MCF 10A (cell line): ENCODE measurements around the gene OR2AT4. TPM values are rescaled to one million over a fixed set of nuclear protein-coding genes. Genes with fewer than 3 reads are reported as not detected.
A peak's percentile ranks its signal among the peaks of the same experiment; 100 is the strongest.

Experiments used
- BruUV-seq: library from RNA; stranded (reverse); fragments of 400-500 nt; replicated peaks from 2 replicates; lab custom pipeline; 2021; lab: Mats Ljungman, UMichigan
- CTCF ChIA-PET: fragments of 300-600 bp; sonication (Branson Sonifier 250); formaldehyde crosslinking; extraction: SDS; loops from one replicate; lab custom pipeline; 2021; ENCODE audit warnings: antibody characterized with exemption, inconsistent platforms; lab: Yijun Ruan, JAX
- POLR2A ChIA-PET: fragments of 300-600, 350-650 bp; sonication (Branson Sonifier 250); formaldehyde crosslinking; extraction: SDS; loops from one replicate; lab custom pipeline; 2020; ENCODE audit warnings: antibody characterized with exemption, inconsistent platforms; lab: Yijun Ruan, JAX
- DNase-seq: peaks from one replicate; pipeline ENCODE4 v3.0.0-alpha.2; 2018; ENCODE audit not compliant: unreplicated experiment
- H3K27ac Mint-ChIP-seq: one replicate; pipeline ENCODE4 v1.8.0; 2022; ENCODE audit warnings: mild to moderate bottlenecking, low read depth, mixed read lengths; ENCODE audit not compliant: unreplicated experiment
- H3K27me3 Mint-ChIP-seq: one replicate; pipeline ENCODE4 v1.8.0; 2022; ENCODE audit warnings: mixed read lengths; ENCODE audit not compliant: insufficient read depth, unreplicated experiment
- H3K36me3 Mint-ChIP-seq: one replicate; pipeline ENCODE4 v1.8.0; 2022; ENCODE audit warnings: mild to moderate bottlenecking, moderate library complexity, mixed read lengths; ENCODE audit not compliant: insufficient read depth, unreplicated experiment
- H3K4me1 Mint-ChIP-seq: one replicate; pipeline ENCODE4 v1.8.0; 2022; ENCODE audit warnings: mixed read lengths; ENCODE audit not compliant: insufficient read depth, unreplicated experiment
- H3K4me3 Mint-ChIP-seq: one replicate; pipeline ENCODE4 v1.8.0; 2022; ENCODE audit warnings: mild to moderate bottlenecking, moderate library complexity, mixed read lengths; ENCODE audit not compliant: unreplicated experiment
- H3K9me3 Mint-ChIP-seq: one replicate; pipeline ENCODE4 v1.8.0; 2022; ENCODE audit warnings: mixed read lengths; ENCODE audit not compliant: unreplicated experiment
- intact Hi-C: fragments of 100-400 bp; cut with micrococcal nuclease; formaldehyde crosslinking; loops from 2 replicates; pipeline ENCODE4 v1.14.1; 2022
- total RNA-seq: library from RNA; stranded (reverse); gene quantifications from 2 replicates; pipeline ENCODE4 v1.2.3, GENCODE V29; 2022
- TF ChIP-seq, protein P1 (sequence below): fragments of 200-600 bp; IDR thresholded peaks from one replicate; pipeline ENCODE4 v1.8.0; 2022; ENCODE audit warnings: antibody characterized with exemption, mild to moderate bottlenecking; ENCODE audit not compliant: unreplicated experiment

The OR2AT4 gene
- total RNA-seq, 1 experiment from 2014 or later = not detected

DNA sequence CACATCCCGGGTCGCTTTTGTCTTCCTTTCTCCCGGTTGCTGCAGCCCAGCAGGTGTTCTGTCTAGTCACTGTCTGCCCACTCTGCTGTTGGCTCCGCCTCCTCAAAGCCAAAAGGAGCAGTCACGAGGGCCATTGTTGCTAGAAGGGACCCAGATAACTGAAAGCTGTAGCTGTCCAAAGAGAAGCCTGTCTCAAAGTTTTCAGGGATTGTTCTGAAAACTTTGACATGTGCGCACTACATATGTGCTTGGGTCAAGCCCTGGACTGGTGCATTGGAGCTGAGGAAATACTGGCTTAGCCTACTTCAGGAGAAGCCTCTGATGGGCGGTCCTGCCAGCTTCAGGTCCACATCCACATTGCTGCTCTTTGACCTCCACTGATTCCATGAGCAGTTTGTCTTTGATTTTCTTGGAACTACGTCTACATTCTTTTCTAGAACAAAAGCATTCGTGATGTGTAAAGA, 8.8 kb upstream of the OR2AT4 start:
- CTCF ChIA-PET = interaction anchor here (1.1 kb wide), 1 partner anchor 83 kb away, joined by 3 read pairs; no protein-coding TSS in a partner anchor
- H3K4me3 Mint-ChIP-seq = no peak overlapping the region
- no TSS peak for BruUV-seq
- DNase-seq = no peak
- intact Hi-C loops = no loop called here
- TF ChIP-seq, protein P1, sequence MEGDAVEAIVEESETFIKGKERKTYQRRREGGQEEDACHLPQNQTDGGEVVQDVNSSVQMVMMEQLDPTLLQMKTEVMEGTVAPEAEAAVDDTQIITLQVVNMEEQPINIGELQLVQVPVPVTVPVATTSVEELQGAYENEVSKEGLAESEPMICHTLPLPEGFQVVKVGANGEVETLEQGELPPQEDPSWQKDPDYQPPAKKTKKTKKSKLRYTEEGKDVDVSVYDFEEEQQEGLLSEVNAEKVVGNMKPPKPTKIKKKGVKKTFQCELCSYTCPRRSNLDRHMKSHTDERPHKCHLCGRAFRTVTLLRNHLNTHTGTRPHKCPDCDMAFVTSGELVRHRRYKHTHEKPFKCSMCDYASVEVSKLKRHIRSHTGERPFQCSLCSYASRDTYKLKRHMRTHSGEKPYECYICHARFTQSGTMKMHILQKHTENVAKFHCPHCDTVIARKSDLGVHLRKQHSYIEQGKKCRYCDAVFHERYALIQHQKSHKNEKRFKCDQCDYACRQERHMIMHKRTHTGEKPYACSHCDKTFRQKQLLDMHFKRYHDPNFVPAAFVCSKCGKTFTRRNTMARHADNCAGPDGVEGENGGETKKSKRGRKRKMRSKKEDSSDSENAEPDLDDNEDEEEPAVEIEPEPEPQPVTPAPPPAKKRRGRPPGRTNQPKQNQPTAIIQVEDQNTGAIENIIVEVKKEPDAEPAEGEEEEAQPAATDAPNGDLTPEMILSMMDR = no peak
- no peaks in the 10 kb centered on the region for H3K9me3 Mint-ChIP-seq
- H3K36me3 Mint-ChIP-seq = peaks cover 7% of the 10 kb centered on the region
- peaks cover 8% of the 10 kb centered on the region for H3K4me1 Mint-ChIP-seq
- H3K27me3 Mint-ChIP-seq = no peaks in the 10 kb centered on the region
- POLR2A ChIA-PET = no interaction called here
- no peak overlapping the region for H3K27ac Mint-ChIP-seq

DNA sequence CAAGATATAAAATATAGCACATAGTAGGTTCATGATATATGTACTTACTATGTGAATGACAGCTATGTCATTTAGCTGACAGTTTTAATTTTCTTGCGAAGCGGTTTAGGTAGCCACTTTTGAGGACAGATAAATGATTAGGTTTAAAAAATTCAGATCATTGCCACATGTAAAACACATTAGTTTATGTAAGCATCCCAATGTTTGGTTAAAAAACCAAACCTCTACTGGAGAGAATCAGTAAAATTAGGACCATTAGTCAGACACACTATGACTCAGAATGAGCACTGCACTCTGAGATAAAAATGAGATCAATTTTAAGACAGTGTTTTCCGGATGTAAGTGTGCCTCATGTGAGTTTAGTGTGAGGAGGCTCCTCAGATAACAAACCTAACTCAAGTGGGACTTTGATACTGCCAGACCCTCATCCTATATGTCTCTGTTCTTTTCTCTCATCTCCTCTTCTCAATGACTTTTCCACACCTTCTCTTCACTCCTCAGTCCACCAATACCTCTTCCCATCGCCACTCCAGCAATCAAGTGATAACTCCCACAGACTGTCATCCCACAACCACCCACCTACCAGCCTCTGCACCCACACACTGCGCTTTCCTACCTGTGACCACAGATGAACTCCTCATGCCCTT, 6.8 kb upstream of the OR2AT4 start:
- intact Hi-C loops = no loop called here
- Mint-ChIP-seq H3K27ac (no peak overlapping the region), H3K4me3 (no peak overlapping the region), H3K36me3 (peaks cover 7% of the 10 kb centered on the region), H3K27me3 (no peaks in the 10 kb centered on the region), H3K9me3 (no peaks in the 10 kb centered on the region), H3K4me1 (peaks cover 8% of the 10 kb centered on the region)
- no TSS peak for BruUV-seq
- ChIA-PET POLR2A (no interaction called here), CTCF (interaction anchor here (0.7 kb wide), 2 partner anchors 13 to 1070 kb away, joined by 3 read pairs; no protein-coding TSS in a partner anchor)
- TF ChIP-seq, protein P1 = no peak
- peak; percentile 9 for DNase-seq

DNA sequence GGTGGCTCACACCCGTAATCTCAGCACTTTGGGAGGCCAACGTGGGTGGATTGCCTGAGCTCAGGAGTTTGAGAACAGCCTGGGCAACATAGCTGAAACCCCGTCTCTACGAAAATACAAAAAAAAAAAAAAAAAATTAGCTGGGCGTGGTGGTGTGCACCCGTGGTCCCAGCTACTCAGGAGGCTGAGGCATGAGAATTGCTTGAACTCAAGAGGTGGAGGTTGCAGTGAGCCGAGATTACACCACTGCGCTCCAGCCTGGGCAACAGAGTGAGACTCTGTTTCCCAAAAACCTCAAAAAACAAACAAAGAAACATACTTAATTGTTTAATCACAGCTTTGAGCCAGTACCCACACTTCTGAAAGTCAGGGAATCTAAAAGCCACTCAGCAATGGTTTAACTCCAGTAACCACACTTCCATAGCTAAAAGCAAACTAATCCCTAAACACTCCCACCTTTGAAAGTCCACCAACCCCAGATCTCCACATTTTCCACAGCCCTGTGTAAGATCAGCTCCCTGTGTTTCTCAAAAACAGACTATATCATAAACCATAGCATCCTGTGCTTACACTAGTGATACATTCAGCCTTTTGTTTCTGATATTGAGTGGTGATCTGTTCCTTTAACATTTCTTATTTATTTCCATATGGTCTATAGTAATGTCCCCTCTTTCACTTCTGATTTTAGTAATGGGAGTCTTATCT, 4.9 kb upstream of the OR2AT4 start:
- POLR2A ChIA-PET = no interaction called here
- CTCF ChIA-PET = no interaction called here
- BruUV-seq = no TSS peak
- Mint-ChIP-seq H3K4me1 (peaks cover 8% of the 10 kb centered on the region), H3K36me3 (peaks cover 7% of the 10 kb centered on the region), H3K4me3 (no peak overlapping the region), H3K27ac (no peak overlapping the region), H3K27me3 (peaks cover 6% of the 10 kb centered on the region), H3K9me3 (no peaks in the 10 kb centered on the region)
- TF ChIP-seq, protein P1 = no peak
- no peak for DNase-seq
- intact Hi-C loops = no loop called here

DNA sequence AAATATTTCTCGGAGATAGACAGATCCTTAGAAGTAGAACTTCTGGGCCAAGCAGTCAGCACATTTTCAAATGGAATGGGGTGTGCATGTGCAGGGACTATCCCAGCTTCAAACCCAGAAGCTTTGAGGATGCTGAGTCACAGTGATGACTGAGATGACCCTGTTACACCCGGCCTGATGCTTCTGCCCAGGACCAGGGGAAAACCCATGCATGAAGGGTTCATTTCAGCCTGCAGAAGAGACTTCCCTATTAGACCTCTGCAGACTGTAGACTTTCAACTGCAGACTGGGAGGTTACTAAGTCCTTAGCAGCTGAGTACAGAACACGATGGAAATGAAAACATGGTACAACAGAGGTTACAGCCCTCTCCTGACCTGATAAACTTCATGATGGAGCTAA, 3.6 kb upstream of the OR2AT4 start:
- H3K27ac Mint-ChIP-seq = no peak overlapping the region
- peak; percentile 38 for DNase-seq
- BruUV-seq = no TSS peak

More for the DNA sequence above, 3.6 kb upstream of the OR2AT4 start:
- Mint-ChIP-seq H3K9me3 (no peaks in the 10 kb centered on the region), H3K27me3 (peaks cover 19% of the 10 kb centered on the region), H3K4me1 (peaks cover 8% of the 10 kb centered on the region), H3K4me3 (no peak overlapping the region), H3K36me3 (no peaks in the 10 kb centered on the region)
- intact Hi-C loops = no loop called here
- TF ChIP-seq, protein P1 = no peak
- CTCF ChIA-PET = interaction anchor here (0.6 kb wide), 1 partner anchor 41 kb away, joined by 3 read pairs; no protein-coding TSS in a partner anchor
- POLR2A ChIA-PET = no interaction called here
